ENCODE measurements around the gene DGKQ. TPM values are rescaled to one million over a fixed set of nuclear protein-coding genes. Genes with fewer than 3 reads are reported as not detected.
A peak's percentile ranks its signal among the peaks of the same experiment; 100 is the strongest.

DGKQ gene
- total and polyA plus RNA-seq, 9 of the 15 experiments (the other 6 are each of a cell fraction or from before 2014, with no cell fraction given): 0.17 to 22.0 (median 5.6) TPM

- in situ Hi-C loops (cut with MboI) (no loop called here), intact Hi-C loops (cut with micrococcal nuclease) (no loop called here)
- ChIA-PET POLR2A (no interaction called here), CTCF (ENCODE audit: low intra/inter-chr PET ratio) (no interaction called here)
- peaks cover 10% of the 10 kb centered on the region; the same call in 2 of the 3 replicates for H3K79me2 ChIP-seq (ENCODE audit: control insufficient read depth, insufficient read depth, low read length)
- H3K4me1 ChIP-seq (replicated peaks in 1 of 2; ENCODE audit: control insufficient read depth in 2 of 2, insufficient read depth in 2 of 2, low read length in 2 of 2): peaks cover 0 to 65% of the 10 kb centered on the region in 2 experiments; a peak in 4 of 5 replicates
- ATAC-seq (no peak), FAIRE-seq (no peak), DNase-seq (ENCODE audit: extremely low read depth in 1 of 4, low spot score in 3 of 4) (no peak)
- 90% methylated on average over 18 of the region's 24 CpGs for WGBS (ENCODE audit: insufficient coverage, low coverage, missing lambda C conversion rate)
- TF ChIP-seq MCM3 (IDR thresholded peaks at IDR 0.05) (no peak), PCBP1 (IDR thresholded peaks at IDR 0.05; ENCODE audit: low read depth, low read length, poor library complexity, severe bottlenecking) (peak; percentile 15)
- peaks cover 18% of the 10 kb centered on the region; the same call in 1 of the 3 replicates for H3K36me3 ChIP-seq (ENCODE audit: control insufficient read depth, insufficient read depth, low read length)
- no peak overlapping the region for H2AFZ ChIP-seq (ENCODE audit: low read depth, low read length)
- peak overlapping the region in 1 of 2 experiments; percentile 52; a peak in 2 of 4 replicates for H3K9ac ChIP-seq (ENCODE audit: insufficient read depth in 1 of 2, low read depth in 2 of 2, low read length in 2 of 2)
- H3K9me1 ChIP-seq (ENCODE audit: control insufficient read depth, insufficient read depth, low read length): no peaks in the 10 kb centered on the region
- no peak overlapping the region for H3K4me2 ChIP-seq (ENCODE audit: insufficient read depth, low read length)
- no peaks in the 10 kb centered on the region; the same call in 1 of the 2 replicates for H4K20me1 ChIP-seq (replicated peaks; ENCODE audit: control insufficient read depth, insufficient read depth, low read length)
- H3K9me3 ChIP-seq (replicated peaks; ENCODE audit: control insufficient read depth, insufficient read depth, low read depth, low read length): no peaks in the 10 kb centered on the region
- H3K27me3 ChIP-seq (ENCODE audit: control insufficient read depth in 2 of 2, insufficient read depth in 2 of 2, low read length in 2 of 2): no peaks in the 10 kb centered on the region
- no peak overlapping the region for H3K4me3 ChIP-seq
- BruUV-seq (replicated peaks): no TSS peak
- H3K27ac ChIP-seq (ENCODE audit: extremely low read depth, low read depth, low read length): no peak overlapping the region
Observed at GRCh38 chr4:968221-968620, 5.1 kb downstream of the DGKQ start.

GRCh38 chr4:967113-968104 lies 6.0 kb downstream of the DGKQ start:
- ChIA-PET CTCF (ENCODE audit: low intra/inter-chr PET ratio) (no interaction called here), POLR2A (no interaction called here)
- H4K20me1 ChIP-seq (replicated peaks; ENCODE audit: control insufficient read depth, insufficient read depth, low read length): no peaks in the 10 kb centered on the region; the same call in 1 of the 2 replicates
- no peaks in the 10 kb centered on the region for H3K9me3 ChIP-seq (replicated peaks; ENCODE audit: control insufficient read depth, insufficient read depth, low read depth, low read length)
- no peak overlapping the region for H3K4me2 ChIP-seq (ENCODE audit: insufficient read depth, low read length)
- H3K9ac ChIP-seq (ENCODE audit: insufficient read depth in 1 of 2, low read depth in 2 of 2, low read length in 2 of 2): no peak overlapping the region
- no TSS peak for BruUV-seq (replicated peaks)
- DNase-seq (ENCODE audit: extremely low read depth in 1 of 4, low spot score in 3 of 4): no peak
- WGBS (ENCODE audit: insufficient coverage, low coverage, missing lambda C conversion rate): 89% methylated on average over 4 of the region's 76 CpGs
- H3K4me3 ChIP-seq: no peak overlapping the region
- H3K9me1 ChIP-seq (ENCODE audit: control insufficient read depth, insufficient read depth, low read length): no peaks in the 10 kb centered on the region
- ATAC-seq: no peak
- no peaks in the 10 kb centered on the region for H3K27me3 ChIP-seq (ENCODE audit: control insufficient read depth in 2 of 2, insufficient read depth in 2 of 2, low read length in 2 of 2)
- H3K27ac ChIP-seq (ENCODE audit: extremely low read depth, low read depth, low read length): no peak overlapping the region
- no peak overlapping the region for H2AFZ ChIP-seq (ENCODE audit: low read depth, low read length)
- no peak for FAIRE-seq
- peaks cover 0 to 64% of the 10 kb centered on the region in 2 experiments; a peak in 4 of 5 replicates for H3K4me1 ChIP-seq (replicated peaks in 1 of 2; ENCODE audit: control insufficient read depth in 2 of 2, insufficient read depth in 2 of 2, low read length in 2 of 2)
- intact Hi-C loops (cut with micrococcal nuclease): no loop called here
- in situ Hi-C loops (cut with MboI): no loop called here
- H3K79me2 ChIP-seq (ENCODE audit: control insufficient read depth, insufficient read depth, low read length): peaks cover 3% of the 10 kb centered on the region; the same call in 2 of the 3 replicates
- peaks cover 18% of the 10 kb centered on the region; the same call in 1 of the 3 replicates for H3K36me3 ChIP-seq (ENCODE audit: control insufficient read depth, insufficient read depth, low read length)
- TF ChIP-seq NCOR1 (IDR thresholded peaks at IDR 0.05): no peak
- TF ChIP-seq BCL6 (CRISPR knock-in tag; IDR thresholded peaks at IDR 0.05): no peak
- TF ChIP-seq DDX20 (tag; IDR thresholded peaks at IDR 0.05; ENCODE audit: low read depth): no peak
- no peak for TF ChIP-seq CHCHD3 (CRISPR knock-in tag; IDR thresholded peaks at IDR 0.05)
- no peak for TF ChIP-seq SAFB2 (IDR thresholded peaks at IDR 0.05; ENCODE audit: borderline replicate concordance, low read depth, low read length, severe bottlenecking)
- TF ChIP-seq SIN3A (IDR thresholded peaks at IDR 0.05; ENCODE audit: borderline replicate concordance in 2 of 2, control insufficient read depth in 1 of 2, low read depth in 2 of 2, low read length in 2 of 2): no peak
- no peak for TF ChIP-seq MAFK (IDR thresholded peaks at IDR 0.05; ENCODE audit: low read length)
- no peak for TF ChIP-seq SRSF9 (IDR thresholded peaks at IDR 0.05; ENCODE audit: borderline replicate concordance, low read depth, low read length)
